Activated naive CD8-positive, alpha-beta T cell treated with anti-CD3 and anti-CD28 coated beads for 36 hours (primary cell): ENCODE results near the gene RSAD2. TPM values are rescaled to one million over a fixed set of nuclear protein-coding genes. Genes with fewer than 3 reads are reported as not detected.

Experiments used
- DNase-seq: peaks from one replicate; pipeline ENCODE4 v3.0.0; 2021
- H3K27ac Mint-ChIP-seq: one replicate; pipeline ENCODE4 v1.8.0; 2022; ENCODE audit warnings: mild to moderate bottlenecking, moderate library complexity, mixed read lengths
- H3K27me3 Mint-ChIP-seq: one replicate; pipeline ENCODE4 v1.8.0; 2022; ENCODE audit warnings: mild to moderate bottlenecking, mixed read lengths
- H3K36me3 Mint-ChIP-seq: one replicate; pipeline ENCODE4 v1.8.0; 2021; ENCODE audit warnings: mild to moderate bottlenecking, mixed read lengths
- H3K4me1 Mint-ChIP-seq: one replicate; pipeline ENCODE4 v1.8.0; 2021; ENCODE audit warnings: mixed read lengths
- H3K4me3 Mint-ChIP-seq: one replicate; pipeline ENCODE4 v1.8.0; 2022; ENCODE audit warnings: mild to moderate bottlenecking, moderate library complexity, mixed read lengths
- H3K9me3 Mint-ChIP-seq: one replicate; pipeline ENCODE4 v1.8.0; 2022; ENCODE audit warnings: mixed read lengths
- total RNA-seq, 2 experiments: library from RNA; stranded (reverse); gene quantifications; one replicate each; pipeline ENCODE4 v1.2.3, GENCODE V29; 2021

The RSAD2 gene
- 10 to 100 TPM in 1 of 2 experiments, 1 to 10 TPM in 1; 9.2 to 10.0 TPM for total RNA-seq

GRCh38 chr2:6877402-6878304 lies at the start of gene RSAD2:
RSAD2 (plus strand) TSS chr2:6877777; CDS start chr2:6877801, 24 bp downstream.
- Mint-ChIP-seq H3K27me3 (no peaks in the 10 kb centered on the region), H3K9me3 (peaks cover 4% of the 10 kb centered on the region), H3K27ac (peak within 1 kb of the TSS; percentile 64), H3K36me3 (peaks cover 5% of the 10 kb centered on the region), H3K4me3 (peak within 1 kb of the TSS; percentile 71), H3K4me1 (peaks cover 58% of the 10 kb centered on the region)
- DNase-seq = peak; percentile 37

- Mint-ChIP-seq H3K27me3 (no peaks in the 10 kb centered on the region), H3K36me3 (peaks cover 15% of the 10 kb centered on the region), H3K4me3 (no peak overlapping the region)
Observed at GRCh38 chr2:6828299-6828584, 49.3 kb upstream of the RSAD2 start.

GRCh38 chr2:6831229-6831628 lies 46.3 kb upstream of the RSAD2 start:
- H3K27me3 Mint-ChIP-seq = no peaks in the 10 kb centered on the region
- no peak for DNase-seq
- peaks cover 34% of the 10 kb centered on the region for H3K9me3 Mint-ChIP-seq
- no peak overlapping the region for H3K27ac Mint-ChIP-seq
- peaks cover 20% of the 10 kb centered on the region for H3K4me1 Mint-ChIP-seq
- peaks cover 19% of the 10 kb centered on the region for H3K36me3 Mint-ChIP-seq
- no peak overlapping the region for H3K4me3 Mint-ChIP-seq

More at GRCh38 chr2:6828299-6828584, 49.3 kb upstream of the RSAD2 start:
- H3K9me3 Mint-ChIP-seq = peaks cover 23% of the 10 kb centered on the region
- no peak for DNase-seq
- H3K27ac Mint-ChIP-seq = no peak overlapping the region
- peaks cover 10% of the 10 kb centered on the region for H3K4me1 Mint-ChIP-seq

GRCh38 chr2:6832596-6833299 lies 44.8 kb upstream of the RSAD2 start:
- Mint-ChIP-seq H3K9me3 (peaks cover 34% of the 10 kb centered on the region), H3K27me3 (no peaks in the 10 kb centered on the region), H3K4me1 (peaks cover 20% of the 10 kb centered on the region), H3K4me3 (no peak overlapping the region), H3K27ac (peak overlapping the region; percentile 21), H3K36me3 (peaks cover 19% of the 10 kb centered on the region)
- no peak for DNase-seq

GRCh38 chr2:6833300-6833604 lies 44.3 kb upstream of the RSAD2 start:
- no peak for DNase-seq
- peaks cover 20% of the 10 kb centered on the region for H3K36me3 Mint-ChIP-seq
- no peaks in the 10 kb centered on the region for H3K27me3 Mint-ChIP-seq
- H3K27ac Mint-ChIP-seq = peak overlapping the region; percentile 21
- H3K4me3 Mint-ChIP-seq = no peak overlapping the region
- peaks cover 35% of the 10 kb centered on the region for H3K9me3 Mint-ChIP-seq
- H3K4me1 Mint-ChIP-seq = peaks cover 16% of the 10 kb centered on the region

GRCh38 chr2:6834163-6834562 lies 43.4 kb upstream of the RSAD2 start:
- H3K27me3 Mint-ChIP-seq = no peaks in the 10 kb centered on the region
- no peak overlapping the region for H3K27ac Mint-ChIP-seq
- no peak overlapping the region for H3K4me3 Mint-ChIP-seq
- peaks cover 16% of the 10 kb centered on the region for H3K4me1 Mint-ChIP-seq
- H3K36me3 Mint-ChIP-seq = peaks cover 20% of the 10 kb centered on the region
- no peak for DNase-seq
- peaks cover 36% of the 10 kb centered on the region for H3K9me3 Mint-ChIP-seq

- peaks cover 16% of the 10 kb centered on the region for H3K4me1 Mint-ChIP-seq
- no peak overlapping the region for H3K4me3 Mint-ChIP-seq
- H3K9me3 Mint-ChIP-seq = peaks cover 33% of the 10 kb centered on the region
- no peak for DNase-seq
- H3K27ac Mint-ChIP-seq = peak overlapping the region; percentile 6
- no peaks in the 10 kb centered on the region for H3K27me3 Mint-ChIP-seq
- H3K36me3 Mint-ChIP-seq = peaks cover 22% of the 10 kb centered on the region
Observed at GRCh38 chr2:6835467-6835866, 42.1 kb upstream of the RSAD2 start.

- H3K36me3 Mint-ChIP-seq = peaks cover 14% of the 10 kb centered on the region
- H3K9me3 Mint-ChIP-seq = peaks cover 26% of the 10 kb centered on the region
- no peaks in the 10 kb centered on the region for H3K27me3 Mint-ChIP-seq
- no peak for DNase-seq
- no peak overlapping the region for H3K27ac Mint-ChIP-seq
- H3K4me3 Mint-ChIP-seq = no peak overlapping the region
- peaks cover 10% of the 10 kb centered on the region for H3K4me1 Mint-ChIP-seq
Observed at GRCh38 chr2:6838673-6839319, 38.8 kb upstream of the RSAD2 start.

- Mint-ChIP-seq H3K4me3 (no peak overlapping the region), H3K27me3 (no peaks in the 10 kb centered on the region), H3K27ac (no peak overlapping the region), H3K36me3 (peaks cover 30% of the 10 kb centered on the region), H3K9me3 (peaks cover 44% of the 10 kb centered on the region), H3K4me1 (no peaks in the 10 kb centered on the region)
- DNase-seq = no peak
Observed at GRCh38 chr2:6841537-6842287, 35.9 kb upstream of the RSAD2 start.

- H3K4me3 Mint-ChIP-seq = no peak overlapping the region
- H3K36me3 Mint-ChIP-seq = peaks cover 56% of the 10 kb centered on the region
- no peak overlapping the region for H3K27ac Mint-ChIP-seq
- no peaks in the 10 kb centered on the region for H3K27me3 Mint-ChIP-seq
- peaks cover 59% of the 10 kb centered on the region for H3K9me3 Mint-ChIP-seq
- H3K4me1 Mint-ChIP-seq = peaks cover 6% of the 10 kb centered on the region
- DNase-seq = no peak
Observed at GRCh38 chr2:6845312-6845711, 32.3 kb upstream of the RSAD2 start.

- H3K27me3 Mint-ChIP-seq = no peaks in the 10 kb centered on the region
Observed at GRCh38 chr2:6845903-6846302, 31.7 kb upstream of the RSAD2 start.

GRCh38 chr2:6846540-6846939 lies 31.0 kb upstream of the RSAD2 start:
- Mint-ChIP-seq H3K27ac (no peak overlapping the region), H3K4me3 (no peak overlapping the region), H3K36me3 (peaks cover 65% of the 10 kb centered on the region), H3K4me1 (peaks cover 6% of the 10 kb centered on the region), H3K9me3 (peaks cover 57% of the 10 kb centered on the region), H3K27me3 (no peaks in the 10 kb centered on the region)
- no peak for DNase-seq

More at GRCh38 chr2:6845903-6846302, 31.7 kb upstream of the RSAD2 start:
- Mint-ChIP-seq H3K27ac (no peak overlapping the region), H3K9me3 (peaks cover 61% of the 10 kb centered on the region), H3K36me3 (peaks cover 62% of the 10 kb centered on the region), H3K4me3 (no peak overlapping the region), H3K4me1 (peaks cover 6% of the 10 kb centered on the region)
- DNase-seq = no peak

GRCh38 chr2:6846967-6847681 lies 30.5 kb upstream of the RSAD2 start:
- peaks cover 67% of the 10 kb centered on the region for H3K36me3 Mint-ChIP-seq
- H3K27ac Mint-ChIP-seq = no peak overlapping the region
- peaks cover 57% of the 10 kb centered on the region for H3K9me3 Mint-ChIP-seq
- H3K4me3 Mint-ChIP-seq = no peak overlapping the region
- DNase-seq = no peak
- no peaks in the 10 kb centered on the region for H3K27me3 Mint-ChIP-seq
- H3K4me1 Mint-ChIP-seq = peaks cover 8% of the 10 kb centered on the region

GRCh38 chr2:6852195-6852594 lies 25.4 kb upstream of the RSAD2 start:
- Mint-ChIP-seq H3K9me3 (peaks cover 16% of the 10 kb centered on the region), H3K4me1 (peaks cover 8% of the 10 kb centered on the region)

More at GRCh38 chr2:6852195-6852594, 25.4 kb upstream of the RSAD2 start:
- no peak for DNase-seq
- peaks cover 53% of the 10 kb centered on the region for H3K36me3 Mint-ChIP-seq
- H3K27ac Mint-ChIP-seq = no peak overlapping the region
- H3K27me3 Mint-ChIP-seq = no peaks in the 10 kb centered on the region
- H3K4me3 Mint-ChIP-seq = no peak overlapping the region
